ENCODE results near the gene PRTN3. TPM values are rescaled to one million over a fixed set of nuclear protein-coding genes. Genes with fewer than 3 reads are reported as not detected.

PRTN3 gene
- polyA plus RNA-seq, 4 donors: 0.41 TPM; not detected in 3

DNA sequence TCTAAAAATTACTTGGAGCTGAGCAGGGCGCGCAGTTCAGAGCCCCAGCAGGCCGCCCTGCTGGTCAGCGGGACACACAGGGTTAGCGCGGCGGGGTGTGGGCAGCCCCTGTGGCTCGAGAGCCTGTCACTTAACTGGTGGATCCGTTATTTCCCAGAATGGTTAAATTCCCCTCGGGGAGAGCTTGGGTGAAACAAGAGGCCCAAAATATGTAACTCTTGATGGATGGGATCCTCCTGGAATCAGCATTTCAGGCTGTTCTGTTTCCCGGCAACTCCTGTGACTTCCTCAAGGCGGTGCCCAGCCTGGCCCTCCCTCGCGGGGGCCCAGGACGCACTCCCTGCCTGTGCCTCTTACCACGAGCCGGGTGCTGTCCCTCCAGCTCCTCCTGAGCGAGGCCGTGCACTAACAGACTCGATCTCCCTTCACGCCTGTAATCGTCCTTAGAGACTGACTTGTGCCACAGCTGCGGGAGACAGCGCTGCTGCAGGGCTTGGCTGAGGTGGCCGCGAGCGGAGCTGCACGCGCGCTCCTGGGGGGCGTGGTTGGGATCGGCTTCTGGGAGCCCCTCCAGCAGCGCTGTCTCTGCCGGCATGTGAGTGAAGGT is 33.9 kb upstream of the PRTN3 start:
- FAIRE-seq (no peak), DNase-seq (no peak)
- peaks cover 0 to 1% of the 10 kb centered on the region in 2 donors for H3K9me3 ChIP-seq (ENCODE audit: control insufficient read depth in 2 of 2, insufficient read depth in 1 of 2, low read depth in 1 of 2, low read length in 1 of 2)
- no peak overlapping the region for H3K27ac ChIP-seq (ENCODE audit: low read depth in 1 of 3, low read length in 2 of 3)
- H3K36me3 ChIP-seq (ENCODE audit: control insufficient read depth in 3 of 3, insufficient read depth in 2 of 3, low read depth in 1 of 3, low read length in 3 of 3): peaks cover 47 to 97% (median 61%) of the 10 kb centered on the region in 3 donors
- H3K4me3 ChIP-seq (ENCODE audit: low read depth in 1 of 3, low read length in 3 of 3): no peak overlapping the region
- WGBS, 3 donors: 86 to 90% (median 90%) methylated on average over 33 to 34 of the region's 34 CpGs
- peaks cover 0 to 13% (median 3%) of the 10 kb centered on the region in 3 donors for H3K4me1 ChIP-seq (ENCODE audit: control insufficient read depth in 3 of 3, insufficient read depth in 2 of 3, low read depth in 1 of 3, low read length in 2 of 3)
- no peaks in the 10 kb centered on the region for H3K27me3 ChIP-seq (ENCODE audit: control insufficient read depth in 3 of 3, insufficient read depth in 3 of 3, low read length in 3 of 3)

DNA sequence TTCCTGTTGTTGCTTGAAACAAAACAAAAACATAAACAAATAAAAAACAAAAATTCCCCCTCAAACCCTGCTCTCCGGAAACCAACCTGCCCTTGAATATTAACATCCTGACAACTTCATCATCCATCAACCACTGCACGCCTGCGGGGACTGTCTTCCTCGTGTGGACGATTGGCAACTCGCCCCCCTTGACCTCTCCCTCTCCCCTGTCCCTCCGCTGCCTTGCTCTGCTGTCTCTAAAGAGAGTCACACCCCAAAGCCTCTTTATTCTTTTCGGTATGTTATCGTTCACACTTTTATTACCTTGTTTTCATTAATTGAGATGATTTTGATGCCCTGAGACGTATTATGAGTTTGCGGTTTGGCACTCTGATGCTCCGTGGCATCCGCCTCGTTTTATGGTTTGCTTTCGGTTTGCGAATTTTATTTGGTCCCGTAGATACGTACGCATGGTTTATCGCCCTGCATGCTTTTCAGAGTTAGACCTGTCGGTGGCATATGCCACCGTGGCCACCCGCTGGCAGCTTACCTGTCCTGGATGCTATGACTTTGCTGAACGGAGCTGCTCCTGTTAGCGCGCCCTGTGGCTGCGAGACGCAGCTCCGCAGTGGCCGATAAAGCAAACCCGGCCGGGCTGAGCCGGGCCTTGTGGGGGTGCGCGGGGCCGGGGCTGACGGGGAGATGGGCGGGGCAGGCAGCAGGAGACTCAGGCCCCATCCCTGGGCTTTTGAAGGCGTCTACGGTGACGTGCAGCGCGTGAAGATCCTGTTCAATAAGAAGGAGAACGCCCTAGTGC is 33.0 kb upstream of the PRTN3 start:
- H3K9me3 ChIP-seq (ENCODE audit: control insufficient read depth in 2 of 2, insufficient read depth in 1 of 2, low read depth in 1 of 2, low read length in 1 of 2): peaks cover 0 to 3% of the 10 kb centered on the region in 2 donors
- FAIRE-seq (no peak), DNase-seq (no peak)
- peaks cover 0 to 5% (median 0%) of the 10 kb centered on the region in 3 donors for H3K4me1 ChIP-seq (ENCODE audit: control insufficient read depth in 3 of 3, insufficient read depth in 2 of 3, low read depth in 1 of 3, low read length in 2 of 3)
- 89 to 91% (median 89%) methylated on average over 43 to 44 of the region's 44 CpGs for WGBS, 3 donors
- H3K36me3 ChIP-seq (ENCODE audit: control insufficient read depth in 3 of 3, insufficient read depth in 2 of 3, low read depth in 1 of 3, low read length in 3 of 3): peaks cover 53 to 91% (median 70%) of the 10 kb centered on the region in 3 donors
- no peak overlapping the region for H3K4me3 ChIP-seq (ENCODE audit: low read depth in 1 of 3, low read length in 3 of 3)
- H3K27ac ChIP-seq (ENCODE audit: low read depth in 1 of 3, low read length in 2 of 3): no peak overlapping the region
- H3K27me3 ChIP-seq (ENCODE audit: control insufficient read depth in 3 of 3, insufficient read depth in 3 of 3, low read length in 3 of 3): no peaks in the 10 kb centered on the region

DNA sequence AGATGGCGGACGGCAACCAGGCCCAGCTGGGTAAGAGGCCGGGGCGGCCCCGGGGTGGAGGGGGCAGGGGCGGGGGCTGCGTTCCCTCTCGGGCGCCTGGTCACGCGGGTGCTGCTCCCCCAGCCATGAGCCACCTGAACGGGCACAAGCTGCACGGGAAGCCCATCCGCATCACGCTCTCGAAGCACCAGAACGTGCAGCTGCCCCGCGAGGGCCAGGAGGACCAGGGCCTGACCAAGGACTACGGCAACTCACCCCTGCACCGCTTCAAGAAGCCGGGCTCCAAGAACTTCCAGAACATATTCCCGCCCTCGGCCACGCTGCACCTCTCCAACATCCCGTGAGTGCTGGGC is 32.4 kb upstream of the PRTN3 start:
- WGBS, 3 donors: 90 to 93% (median 92%) methylated on average over 24 to 26 of the region's 26 CpGs
- no peak for DNase-seq

DNA sequence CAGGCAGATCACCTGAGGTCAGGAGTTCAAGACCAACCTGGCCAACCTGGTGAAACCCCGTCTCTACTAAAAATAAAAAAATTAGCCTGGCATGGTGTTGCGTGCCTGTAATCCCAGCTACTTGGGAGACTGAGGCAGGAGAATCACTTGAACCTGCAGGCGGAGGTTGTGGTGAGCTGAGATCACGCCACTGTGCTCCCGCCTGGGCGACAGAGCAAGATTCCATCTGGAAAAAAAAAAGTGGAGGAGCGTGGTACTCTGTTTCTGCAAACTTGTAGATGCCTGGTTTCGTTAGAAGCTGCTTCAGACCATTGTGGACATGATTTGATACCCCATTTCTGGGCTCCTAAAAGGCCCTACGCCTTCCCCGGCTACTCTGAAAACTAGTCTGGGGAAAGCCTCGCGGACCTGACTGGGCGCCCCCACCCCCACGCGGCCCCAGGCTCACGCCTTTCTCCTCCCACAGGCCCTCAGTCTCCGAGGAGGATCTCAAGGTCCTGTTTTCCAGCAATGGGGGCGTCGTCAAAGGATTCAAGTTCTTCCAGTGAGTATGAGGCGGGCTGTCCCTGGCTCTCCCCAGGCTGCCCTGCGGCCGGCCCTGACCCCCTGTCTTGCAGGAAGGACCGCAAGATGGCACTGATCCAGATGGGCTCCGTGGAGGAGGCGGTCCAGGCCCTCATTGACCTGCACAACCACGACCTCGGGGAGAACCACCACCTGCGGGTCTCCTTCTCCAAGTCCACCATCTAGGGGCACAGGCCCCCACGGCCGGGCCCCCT is 30.5 kb upstream of the PRTN3 start:
- WGBS, 3 donors: 82 to 86% (median 82%) methylated on average over 28 to 30 of the region's 30 CpGs
- Histone ChIP-seq H3K27ac (ENCODE audit: low read depth in 1 of 3, low read length in 2 of 3) (no peak overlapping the region), H3K4me3 (ENCODE audit: low read depth in 1 of 3, low read length in 3 of 3) (no peak overlapping the region), H3K9me3 (ENCODE audit: control insufficient read depth in 2 of 2, insufficient read depth in 1 of 2, low read depth in 1 of 2, low read length in 1 of 2) (peaks cover 0 to 3% of the 10 kb centered on the region in 2 donors), H3K27me3 (ENCODE audit: control insufficient read depth in 3 of 3, insufficient read depth in 3 of 3, low read length in 3 of 3) (no peaks in the 10 kb centered on the region), H3K36me3 (ENCODE audit: control insufficient read depth in 3 of 3, insufficient read depth in 2 of 3, low read depth in 1 of 3, low read length in 3 of 3) (peaks cover 44 to 87% (median 55%) of the 10 kb centered on the region in 3 donors), H3K4me1 (ENCODE audit: control insufficient read depth in 3 of 3, insufficient read depth in 2 of 3, low read depth in 1 of 3, low read length in 2 of 3) (no peaks in the 10 kb centered on the region)
- DNase-seq: no peak
- no peak for FAIRE-seq

More for the DNA sequence above, 32.4 kb upstream of the PRTN3 start:
- FAIRE-seq: no peak
- Histone ChIP-seq H3K4me1 (ENCODE audit: control insufficient read depth in 3 of 3, insufficient read depth in 2 of 3, low read depth in 1 of 3, low read length in 2 of 3) (no peaks in the 10 kb centered on the region), H3K36me3 (ENCODE audit: control insufficient read depth in 3 of 3, insufficient read depth in 2 of 3, low read depth in 1 of 3, low read length in 3 of 3) (peaks cover 53 to 89% (median 71%) of the 10 kb centered on the region in 3 donors), H3K4me3 (ENCODE audit: low read depth in 1 of 3, low read length in 3 of 3) (no peak overlapping the region), H3K9me3 (ENCODE audit: control insufficient read depth in 2 of 2, insufficient read depth in 1 of 2, low read depth in 1 of 2, low read length in 1 of 2) (peaks cover 0 to 3% of the 10 kb centered on the region in 2 donors), H3K27ac (ENCODE audit: low read depth in 1 of 3, low read length in 2 of 3) (no peak overlapping the region), H3K27me3 (ENCODE audit: control insufficient read depth in 3 of 3, insufficient read depth in 3 of 3, low read length in 3 of 3) (no peaks in the 10 kb centered on the region)

DNA sequence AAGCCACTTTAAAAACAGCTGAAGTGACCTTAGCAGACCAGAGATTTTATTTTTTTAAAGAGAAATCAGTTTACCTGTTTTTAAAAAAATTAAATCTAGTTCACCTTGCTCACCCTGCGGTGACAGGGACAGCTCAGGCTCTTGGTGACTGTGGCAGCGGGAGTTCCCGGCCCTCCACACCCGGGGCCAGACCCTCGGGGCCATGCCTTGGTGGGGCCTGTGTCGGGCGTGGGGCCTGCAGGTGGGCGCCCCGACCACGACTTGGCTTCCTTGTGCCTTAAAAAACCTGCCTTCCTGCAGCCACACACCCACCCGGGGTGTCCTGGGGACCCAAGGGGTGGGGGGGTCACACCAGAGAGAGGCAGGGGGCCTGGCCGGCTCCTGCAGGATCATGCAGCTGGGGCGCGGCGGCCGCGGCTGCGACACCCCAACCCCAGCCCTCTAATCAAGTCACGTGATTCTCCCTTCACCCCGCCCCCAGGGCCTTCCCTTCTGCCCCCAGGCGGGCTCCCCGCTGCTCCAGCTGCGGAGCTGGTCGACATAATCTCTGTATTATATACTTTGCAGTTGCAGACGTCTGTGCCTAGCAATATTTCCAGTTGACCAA is 29.8 kb upstream of the PRTN3 start:
- DNase-seq: no peak

DNA sequence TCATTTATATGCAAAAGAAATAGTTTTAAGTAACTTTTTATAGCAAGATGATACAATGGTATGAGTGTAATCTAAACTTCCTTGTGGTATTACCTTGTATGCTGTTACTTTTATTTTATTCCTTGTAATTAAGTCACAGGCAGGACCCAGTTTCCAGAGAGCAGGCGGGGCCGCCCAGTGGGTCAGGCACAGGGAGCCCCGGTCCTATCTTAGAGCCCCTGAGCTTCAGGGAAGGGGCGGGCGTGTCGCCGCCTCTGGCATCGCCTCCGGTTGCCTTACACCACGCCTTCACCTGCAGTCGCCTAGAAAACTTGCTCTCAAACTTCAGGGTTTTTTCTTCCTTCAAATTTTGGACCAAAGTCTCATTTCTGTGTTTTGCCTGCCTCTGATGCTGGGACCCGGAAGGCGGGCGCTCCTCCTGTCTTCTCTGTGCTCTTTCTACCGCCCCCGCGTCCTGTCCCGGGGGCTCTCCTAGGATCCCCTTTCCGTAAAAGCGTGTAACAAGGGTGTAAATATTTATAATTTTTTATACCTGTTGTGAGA is 29.2 kb upstream of the PRTN3 start:
- H3K36me3 ChIP-seq (ENCODE audit: control insufficient read depth in 3 of 3, insufficient read depth in 2 of 3, low read depth in 1 of 3, low read length in 3 of 3): peaks cover 33 to 84% (median 46%) of the 10 kb centered on the region in 3 donors
- H3K4me3 ChIP-seq (ENCODE audit: low read depth in 1 of 3, low read length in 3 of 3): no peak overlapping the region
- no peak for FAIRE-seq
- peaks cover 0 to 3% of the 10 kb centered on the region in 2 donors for H3K9me3 ChIP-seq (ENCODE audit: control insufficient read depth in 2 of 2, insufficient read depth in 1 of 2, low read depth in 1 of 2, low read length in 1 of 2)
- H3K27ac ChIP-seq (ENCODE audit: low read depth in 1 of 3, low read length in 2 of 3): no peak overlapping the region
- no peak for DNase-seq
- no peaks in the 10 kb centered on the region for H3K27me3 ChIP-seq (ENCODE audit: control insufficient read depth in 3 of 3, insufficient read depth in 3 of 3, low read length in 3 of 3)
- H3K4me1 ChIP-seq (ENCODE audit: control insufficient read depth in 3 of 3, insufficient read depth in 2 of 3, low read depth in 1 of 3, low read length in 2 of 3): no peaks in the 10 kb centered on the region
- WGBS, 3 donors: 83 to 90% (median 86%) methylated on average over 20 of the region's 20 CpGs

More for the DNA sequence above, 29.8 kb upstream of the PRTN3 start:
- H3K27me3 ChIP-seq (ENCODE audit: control insufficient read depth in 3 of 3, insufficient read depth in 3 of 3, low read length in 3 of 3): no peaks in the 10 kb centered on the region
- WGBS, 3 donors: 82 to 89% (median 84%) methylated on average over 25 of the region's 25 CpGs
- H3K4me3 ChIP-seq (ENCODE audit: low read depth in 1 of 3, low read length in 3 of 3): no peak overlapping the region
- peaks cover 36 to 88% (median 50%) of the 10 kb centered on the region in 3 donors for H3K36me3 ChIP-seq (ENCODE audit: control insufficient read depth in 3 of 3, insufficient read depth in 2 of 3, low read depth in 1 of 3, low read length in 3 of 3)
- no peak overlapping the region for H3K27ac ChIP-seq (ENCODE audit: low read depth in 1 of 3, low read length in 2 of 3)
- peaks cover 0 to 3% of the 10 kb centered on the region in 2 donors for H3K9me3 ChIP-seq (ENCODE audit: control insufficient read depth in 2 of 2, insufficient read depth in 1 of 2, low read depth in 1 of 2, low read length in 1 of 2)
- FAIRE-seq: no peak
- no peaks in the 10 kb centered on the region for H3K4me1 ChIP-seq (ENCODE audit: control insufficient read depth in 3 of 3, insufficient read depth in 2 of 3, low read depth in 1 of 3, low read length in 2 of 3)

DNA sequence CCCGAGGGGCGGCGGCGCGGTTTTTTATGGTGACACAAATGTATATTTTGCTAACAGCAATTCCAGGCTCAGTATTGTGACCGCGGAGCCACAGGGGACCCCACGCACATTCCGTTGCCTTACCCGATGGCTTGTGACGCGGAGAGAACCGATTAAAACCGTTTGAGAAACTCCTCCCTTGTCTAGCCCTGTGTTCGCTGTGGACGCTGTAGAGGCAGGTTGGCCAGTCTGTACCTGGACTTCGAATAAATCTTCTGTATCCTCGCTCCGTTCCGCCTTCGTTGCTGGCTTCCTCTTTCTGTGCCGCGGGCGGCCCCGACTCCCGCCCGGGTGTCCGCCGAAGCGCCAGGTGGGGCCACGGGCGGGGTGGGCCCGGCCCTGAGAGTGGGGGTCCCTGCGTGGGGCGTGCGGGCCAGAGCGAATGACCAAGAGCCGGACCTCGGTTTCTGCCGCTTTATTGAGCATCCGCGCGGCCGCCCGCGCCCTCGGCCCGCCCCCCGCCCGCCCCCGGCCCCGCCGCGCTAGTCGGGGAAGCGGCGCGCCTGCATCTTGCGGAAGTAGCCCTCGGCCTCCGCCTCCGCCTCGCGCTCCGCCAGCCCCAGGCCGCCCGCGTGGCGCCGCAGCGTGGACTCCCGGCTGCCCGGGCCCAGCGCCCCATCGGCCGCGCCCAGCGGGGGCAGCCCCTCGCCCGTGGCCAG is 28.6 kb upstream of the PRTN3 start:
- DNase-seq: no peak
- no peak for FAIRE-seq
- 91 to 95% (median 93%) methylated on average over 62 to 80 of the region's 80 CpGs for WGBS, 3 donors

More for the DNA sequence above, 28.6 kb upstream of the PRTN3 start:
- no peak overlapping the region for H3K27ac ChIP-seq (ENCODE audit: low read depth in 1 of 3, low read length in 2 of 3)
- no peak overlapping the region for H3K4me3 ChIP-seq (ENCODE audit: low read depth in 1 of 3, low read length in 3 of 3)
- peaks cover 0 to 3% of the 10 kb centered on the region in 2 donors for H3K9me3 ChIP-seq (ENCODE audit: control insufficient read depth in 2 of 2, insufficient read depth in 1 of 2, low read depth in 1 of 2, low read length in 1 of 2)
- no peaks in the 10 kb centered on the region for H3K27me3 ChIP-seq (ENCODE audit: control insufficient read depth in 3 of 3, insufficient read depth in 3 of 3, low read length in 3 of 3)
- H3K4me1 ChIP-seq (ENCODE audit: control insufficient read depth in 3 of 3, insufficient read depth in 2 of 3, low read depth in 1 of 3, low read length in 2 of 3): no peaks in the 10 kb centered on the region
- peaks cover 31 to 77% (median 44%) of the 10 kb centered on the region in 3 donors for H3K36me3 ChIP-seq (ENCODE audit: control insufficient read depth in 3 of 3, insufficient read depth in 2 of 3, low read depth in 1 of 3, low read length in 3 of 3)
